ENCODE results near the gene ATAD3B. TPM values are rescaled to one million over a fixed set of nuclear protein-coding genes. Genes with fewer than 3 reads are reported as not detected.
"Not testable (repeated sequence)": the region's sequence is repeated elsewhere in the genome, so short reads cannot be mapped to it uniquely, and the experiment has no call there.

Gene ATAD3B
- total RNA-seq, 6 donors from 2014 or later, result 19.9 to 120 (median 26.9) TPM

DNA sequence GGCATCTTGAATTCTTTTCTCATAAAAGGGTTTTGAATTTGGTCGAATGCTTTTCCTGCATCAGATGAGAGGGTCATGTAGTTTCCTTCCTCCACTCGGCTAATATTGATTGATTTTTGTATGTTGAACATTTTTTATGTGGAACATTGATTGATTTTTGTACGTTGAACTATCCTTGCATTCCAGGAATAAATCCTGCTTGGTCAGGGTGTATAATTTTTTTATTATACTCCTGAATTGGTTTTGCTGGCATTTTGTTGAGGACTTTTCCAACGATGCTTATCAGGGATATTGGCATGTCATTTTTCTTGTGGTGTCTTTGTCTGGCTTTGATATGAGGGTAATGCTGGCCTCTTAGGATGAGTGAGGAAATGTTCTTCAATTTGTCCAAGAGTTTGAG lies 60.4 kb downstream of the ATAD3B start:
- ATAC-seq (ENCODE audit: low FRiP score in 2 of 2), result no peak
- peaks cover 0 to 36% (median 25%) of the 10 kb centered on the region in 4 donors for H3K36me3 ChIP-seq
- TF ChIP-seq CTCF (IDR thresholded peaks at IDR 0.05) (no peak), POLR2AphosphoS5 (IDR thresholded peaks at IDR 0.05) (no peak), POLR2A (IDR thresholded peaks at IDR 0.05) (no peak)
- DNase-seq, result no peak
- WGBS, 2 donors, result 92 to 95% methylated on average over 4 of the region's 4 CpGs
- H3K27me3 ChIP-seq, result no peaks in the 10 kb centered on the region
- H3K4me3 ChIP-seq, result no peak overlapping the region
- H3K27ac ChIP-seq, result no peak overlapping the region
- no peaks in the 10 kb centered on the region for H3K4me1 ChIP-seq
- peaks cover 0 to 11% (median 3%) of the 10 kb centered on the region in 4 donors for H3K9me3 ChIP-seq

DNA sequence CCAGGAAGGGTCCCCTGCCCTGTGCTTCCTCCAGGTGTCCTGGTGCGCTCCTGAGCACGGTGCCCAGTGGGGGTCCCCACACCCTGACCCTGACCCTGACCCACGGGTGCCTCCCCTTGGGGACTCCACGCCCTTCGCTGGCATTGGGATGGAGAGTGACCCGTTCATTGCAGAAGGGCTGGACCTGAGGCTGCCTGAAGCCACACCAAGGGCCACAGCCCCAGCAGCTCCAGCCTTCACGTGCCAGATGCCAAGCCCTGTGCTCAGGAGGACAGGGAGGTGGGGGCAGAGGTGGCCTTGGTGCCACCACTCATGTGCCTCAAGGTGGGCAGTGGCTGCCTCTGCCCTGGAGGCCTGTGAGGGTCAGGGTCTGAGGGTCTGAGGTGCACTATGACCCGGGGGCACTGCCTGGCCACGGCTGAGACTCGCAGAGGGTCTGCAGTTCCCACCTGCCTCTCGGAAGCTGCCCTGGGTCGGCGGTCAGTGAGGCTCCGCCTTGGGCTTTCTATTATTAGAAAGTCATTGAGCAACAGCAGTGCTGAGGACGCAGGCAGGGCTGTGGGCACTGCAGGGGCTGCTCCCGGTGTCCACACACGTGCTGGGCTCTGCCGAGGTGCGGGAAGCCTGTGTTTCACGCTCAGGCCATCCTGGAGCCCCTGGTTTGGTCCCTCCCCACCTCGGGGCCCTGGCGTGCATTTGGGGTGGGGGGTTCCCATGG lies 61.8 kb downstream of the ATAD3B start:
- DNase-seq (peak in 1 of 2 donors; percentile 58), ATAC-seq (ENCODE audit: low FRiP score in 2 of 2) (peak in 1 of 2 donors; percentile 45)
- not testable (repeated sequence) for H3K27ac ChIP-seq, H3K4me3 ChIP-seq, H3K4me1 ChIP-seq, H3K27me3 ChIP-seq
- Histone ChIP-seq H3K36me3 (peaks cover 0 to 22% (median 16%) of the 10 kb centered on the region in 4 donors), H3K9me3 (peaks cover 0 to 11% (median 3%) of the 10 kb centered on the region in 4 donors)
- WGBS, 2 donors, result 52% methylated on average over 14 of the region's 22 CpGs; no CpG with 5 or more reads in 1 of the 2 donors

DNA sequence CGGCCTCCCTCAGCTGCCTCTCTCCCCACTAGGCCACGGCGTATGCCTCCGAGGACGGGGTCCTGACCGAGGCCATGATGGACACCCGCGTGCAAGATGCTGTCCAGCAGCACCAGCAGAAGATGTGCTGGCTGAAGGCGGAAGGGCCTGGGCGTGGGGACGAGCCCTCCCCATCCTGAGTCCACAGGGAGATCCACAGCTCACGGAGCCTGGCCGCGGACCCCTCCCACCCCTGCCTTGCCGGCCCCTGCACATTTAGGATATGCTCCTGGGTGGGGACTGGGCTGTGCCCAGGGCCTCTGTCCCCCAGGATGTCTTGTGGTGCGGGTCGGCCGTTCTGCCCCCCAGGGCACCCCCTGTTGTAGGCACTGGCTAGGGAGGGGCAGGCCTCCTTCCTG lies 62.3 kb downstream of the ATAD3B start:
- not testable (repeated sequence) for H3K4me1 ChIP-seq; ATAC-seq (ENCODE audit: low FRiP score in 2 of 2); H3K27ac ChIP-seq; H3K27me3 ChIP-seq; H3K4me3 ChIP-seq
- WGBS, 2 donors, result 89 to 93% methylated on average over 7 to 11 of the region's 18 CpGs
- H3K36me3 ChIP-seq, result peaks cover 0 to 16% (median 11%) of the 10 kb centered on the region in 4 donors
- H3K9me3 ChIP-seq, result peaks cover 0 to 11% (median 3%) of the 10 kb centered on the region in 4 donors
- DNase-seq, result peak in 1 of 2 donors; percentile 71

DNA sequence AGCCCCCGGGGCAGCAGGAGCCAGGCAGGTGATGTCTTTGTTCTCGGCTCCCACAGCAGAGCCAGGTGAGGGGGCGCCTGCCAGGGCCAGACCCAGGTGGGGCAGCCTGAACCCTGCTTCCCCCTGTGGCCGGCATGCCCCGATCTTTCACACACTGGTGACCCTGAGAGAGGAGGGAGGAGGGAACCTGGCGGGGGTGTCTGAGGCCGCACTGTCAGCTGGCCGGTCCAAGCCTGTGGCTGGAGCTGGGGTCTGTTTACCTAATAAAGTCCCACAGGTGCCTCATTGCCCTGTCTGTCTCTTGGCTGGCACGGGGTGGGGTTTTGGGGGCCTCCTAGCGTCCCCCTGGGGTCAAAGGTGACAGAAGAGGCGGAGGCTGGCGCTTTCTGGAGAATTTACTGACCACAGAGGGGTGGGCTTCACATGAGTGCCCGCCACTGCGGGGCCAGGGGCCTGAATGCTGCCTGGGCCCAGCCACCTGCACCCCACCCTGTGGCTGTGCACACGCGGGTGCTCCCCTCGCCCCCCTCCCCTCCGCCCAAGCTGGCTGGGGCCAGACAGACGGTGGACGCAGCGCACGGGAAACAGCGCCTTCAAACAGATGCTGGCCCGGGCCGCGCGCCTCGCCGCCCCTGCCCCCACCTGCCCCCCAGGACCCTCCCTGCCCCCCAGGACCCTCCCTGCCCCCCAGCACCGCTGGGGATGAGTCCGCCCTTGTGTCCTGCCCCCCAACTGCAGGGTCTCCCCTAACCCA lies 63.0 kb downstream of the ATAD3B start:
- DNase-seq, result peak in 1 of 2 donors; percentile 71
- Histone ChIP-seq H3K9me3 (peaks cover 0 to 11% (median 3%) of the 10 kb centered on the region in 4 donors), H3K4me1 (peaks cover 7 to 11% (median 9%) of the 10 kb centered on the region in 4 donors), H3K4me3 (no peak overlapping the region), H3K27ac (no peak overlapping the region), H3K27me3 (no peaks in the 10 kb centered on the region), H3K36me3 (peaks cover 0 to 11% (median 8%) of the 10 kb centered on the region in 4 donors)
- ATAC-seq (ENCODE audit: low FRiP score in 2 of 2), result peak in 1 of 2 donors; percentile 9
- WGBS, 2 donors, result 90 to 93% methylated on average over 14 to 29 of the region's 31 CpGs
- TF ChIP-seq POLR2A (IDR thresholded peaks at IDR 0.05), result no peak
- TF ChIP-seq POLR2AphosphoS5 (IDR thresholded peaks at IDR 0.05), result no peak
- TF ChIP-seq EP300 (IDR thresholded peaks at IDR 0.05), result no peak
- no peak for TF ChIP-seq CTCF (IDR thresholded peaks at IDR 0.05)

DNA sequence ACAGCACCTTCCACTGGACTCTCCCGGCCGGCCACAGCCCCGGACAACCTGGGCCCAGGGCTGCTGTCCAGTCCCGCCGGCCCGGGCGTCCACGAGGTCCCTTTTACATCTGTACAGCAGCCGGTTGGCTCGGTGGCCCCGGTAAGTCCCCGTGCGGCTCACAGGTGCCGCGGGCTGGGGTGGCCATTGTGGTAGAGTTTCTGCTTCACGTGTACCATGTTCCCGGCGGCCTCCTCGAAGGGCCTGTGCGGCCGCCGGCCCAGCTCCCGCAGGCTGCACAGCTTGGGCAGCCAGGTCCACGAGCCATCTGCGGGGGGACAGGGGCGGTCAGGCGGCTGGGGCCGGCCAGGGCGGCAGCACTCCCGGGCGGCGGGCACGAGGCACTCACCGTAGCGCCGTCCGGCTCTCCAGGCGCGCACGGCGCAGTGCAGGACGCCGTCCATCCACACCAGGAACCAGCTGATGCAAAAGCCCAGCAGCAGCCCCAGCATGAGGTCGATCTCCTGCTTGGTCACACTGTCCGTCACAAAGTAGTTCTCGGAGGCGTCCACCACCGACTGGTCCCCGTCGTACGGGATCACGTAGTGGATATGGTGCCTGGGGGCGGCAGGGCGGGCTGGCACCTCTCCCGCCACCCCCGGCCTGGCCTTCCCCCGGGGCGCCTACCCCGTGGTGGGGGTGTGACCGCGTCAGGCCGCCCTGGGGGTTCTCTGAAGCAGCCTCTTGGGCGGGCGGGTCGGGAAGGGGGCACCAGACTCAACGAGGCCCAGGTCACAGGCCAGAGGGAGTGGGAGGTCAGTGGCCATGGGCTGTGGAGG lies 63.8 kb downstream of the ATAD3B start:
- Histone ChIP-seq H3K27ac (no peak overlapping the region), H3K4me3 (no peak overlapping the region), H3K36me3 (peaks cover 0 to 8% (median 6%) of the 10 kb centered on the region in 4 donors), H3K4me1 (peaks cover 9 to 20% (median 10%) of the 10 kb centered on the region in 4 donors), H3K9me3 (peaks cover 0 to 11% (median 3%) of the 10 kb centered on the region in 4 donors), H3K27me3 (no peaks in the 10 kb centered on the region)
- DNase-seq, result peak in 1 of 2 donors; percentile 81
- no peak for TF ChIP-seq POLR2A (IDR thresholded peaks at IDR 0.05)
- no peak for TF ChIP-seq POLR2AphosphoS5 (IDR thresholded peaks at IDR 0.05)
- TF ChIP-seq EP300 (IDR thresholded peaks at IDR 0.05), result no peak
- no peak for TF ChIP-seq CTCF (IDR thresholded peaks at IDR 0.05)
- no peak for ATAC-seq (ENCODE audit: low FRiP score in 2 of 2)
- 90 to 95% methylated on average over 32 to 34 of the region's 66 CpGs for WGBS, 2 donors
